Measurements from ENCODE around the gene SLC1A2.

The SLC1A2 gene

GRCh38 chr11:35262735-35263134, 156.6 kb downstream of the SLC1A2 start:
- no peak for DNase-seq

- no peak for DNase-seq
Observed at GRCh38 chr11:35262056-35262455, 157.3 kb downstream of the SLC1A2 start.

- no peak for DNase-seq
Observed at GRCh38 chr11:35261197-35261596, 158.2 kb downstream of the SLC1A2 start.

- no peak for DNase-seq
Observed at GRCh38 chr11:35260342-35260985, 158.9 kb downstream of the SLC1A2 start.

GRCh38 chr11:35259529-35259928, 159.8 kb downstream of the SLC1A2 start:
- DNase-seq, result no peak

- no peak for DNase-seq
Observed at GRCh38 chr11:35257281-35257680, 162.1 kb downstream of the SLC1A2 start.

DNA sequence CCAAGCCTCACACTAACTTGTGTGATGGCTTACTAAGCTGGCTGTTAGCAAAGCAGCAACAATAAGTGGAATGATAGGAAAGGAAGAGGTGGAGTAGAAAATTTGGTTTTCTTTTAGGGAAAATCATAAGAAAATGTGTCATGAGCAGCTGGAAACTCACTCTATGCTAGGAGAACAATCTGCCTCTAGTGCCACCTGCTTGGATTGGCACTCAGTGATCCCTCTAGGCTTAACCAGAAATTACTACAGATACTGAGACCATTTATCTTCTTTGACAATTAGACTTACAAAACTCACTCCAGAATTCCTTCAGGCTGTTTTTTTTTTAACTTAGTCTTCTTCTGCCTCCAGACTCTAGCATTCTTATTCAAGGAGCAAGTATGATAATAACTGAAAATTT, 163.1 kb downstream of the SLC1A2 start:
- no peak for DNase-seq

DNA sequence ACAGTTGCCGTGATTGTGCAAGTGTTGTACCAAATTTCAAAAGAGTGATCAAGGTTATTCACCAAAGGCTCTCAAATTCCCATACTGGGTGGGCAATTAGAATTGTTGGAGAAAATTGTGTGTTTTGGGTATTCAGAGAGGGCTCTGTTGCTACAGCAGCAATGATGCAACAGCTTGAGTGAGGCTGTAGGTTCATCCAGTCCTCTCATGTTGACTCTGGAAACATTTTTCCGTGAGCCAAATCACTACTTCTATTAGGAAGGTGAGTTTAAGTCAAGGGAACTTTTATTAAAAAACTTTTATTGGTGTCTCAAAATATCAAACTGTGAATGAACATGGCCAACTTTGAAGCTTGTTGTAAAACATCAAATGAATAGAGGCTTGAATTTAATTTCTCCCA, 163.8 kb downstream of the SLC1A2 start:
- no peak for DNase-seq

- no peak for DNase-seq
Observed at GRCh38 chr11:35253237-35253636, 166.1 kb downstream of the SLC1A2 start.

GRCh38 chr11:35250621-35251020, 168.7 kb downstream of the SLC1A2 start:
- no peak for DNase-seq

DNA sequence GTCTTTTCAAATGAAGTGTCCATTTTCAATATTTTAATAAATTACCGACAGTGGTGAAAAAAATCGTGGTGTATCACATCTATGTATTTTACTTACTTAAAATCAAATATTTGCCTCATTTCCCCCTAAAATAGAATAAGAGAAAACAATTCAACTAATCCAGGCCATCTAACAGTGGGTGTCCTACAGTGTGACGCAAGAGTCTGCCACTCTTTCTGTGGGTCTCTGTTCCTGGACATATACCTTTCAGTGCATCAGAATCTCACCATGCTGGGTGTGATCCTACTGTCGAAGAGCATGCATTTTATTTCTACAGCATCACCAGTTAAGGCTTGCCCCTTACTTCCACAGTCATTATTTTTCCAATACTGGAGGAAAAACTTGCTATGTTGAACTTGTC, 169.2 kb downstream of the SLC1A2 start:
- no peak for DNase-seq

DNA sequence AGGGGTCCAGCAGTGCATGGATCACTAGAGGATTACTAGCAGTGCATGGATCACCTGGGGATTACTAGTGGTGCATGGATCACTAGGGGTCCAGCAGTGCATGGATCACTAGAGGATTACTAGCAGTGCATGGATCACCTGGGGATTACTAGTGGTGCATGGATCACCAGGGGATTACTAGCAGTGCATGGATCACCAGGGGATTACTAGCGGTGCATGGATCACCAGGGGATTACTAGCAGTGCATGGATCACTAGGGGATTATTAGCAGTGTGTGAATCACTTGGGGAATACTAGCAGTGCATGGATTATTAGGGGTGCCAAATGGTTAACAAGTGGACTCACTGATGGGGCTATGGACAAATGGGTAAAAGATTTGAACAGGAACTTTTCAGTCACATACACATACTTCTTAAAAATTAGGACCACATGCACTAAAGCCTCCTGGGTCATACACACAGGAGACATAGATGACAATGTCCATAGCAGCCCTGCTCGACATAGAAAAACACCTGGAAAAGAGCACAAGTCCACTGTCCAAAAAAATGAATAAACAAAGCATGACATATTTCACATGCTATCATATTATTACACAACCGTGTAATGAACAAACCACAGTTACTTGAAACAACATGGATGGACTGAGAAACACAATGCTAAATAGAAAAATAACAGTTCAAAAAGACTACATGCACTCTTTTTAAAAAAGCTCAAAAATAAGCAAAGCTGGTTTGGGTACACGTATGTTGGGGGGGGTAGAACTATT, 170.6 kb downstream of the SLC1A2 start:
- DNase-seq, result no peak

DNA sequence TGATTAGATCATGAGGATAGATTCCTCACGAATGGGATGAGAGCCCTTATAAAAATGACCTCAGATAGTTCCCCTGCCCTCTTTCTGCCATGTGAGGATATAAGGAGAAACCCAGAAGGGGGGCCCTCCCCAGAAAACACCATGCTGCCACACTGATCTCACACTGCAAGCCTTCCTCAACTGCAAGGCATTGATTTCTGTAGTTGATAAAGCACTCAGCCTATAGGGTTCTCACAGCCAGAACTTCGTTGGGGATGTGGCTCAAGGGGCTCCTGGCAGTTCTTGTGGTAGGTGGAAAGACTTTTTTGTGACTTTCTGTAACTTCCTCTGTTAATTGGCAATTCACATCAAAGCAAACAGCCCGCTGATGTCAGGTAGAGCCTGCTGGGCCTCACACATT, 171.5 kb downstream of the SLC1A2 start:
- DNase-seq, result no peak

DNA sequence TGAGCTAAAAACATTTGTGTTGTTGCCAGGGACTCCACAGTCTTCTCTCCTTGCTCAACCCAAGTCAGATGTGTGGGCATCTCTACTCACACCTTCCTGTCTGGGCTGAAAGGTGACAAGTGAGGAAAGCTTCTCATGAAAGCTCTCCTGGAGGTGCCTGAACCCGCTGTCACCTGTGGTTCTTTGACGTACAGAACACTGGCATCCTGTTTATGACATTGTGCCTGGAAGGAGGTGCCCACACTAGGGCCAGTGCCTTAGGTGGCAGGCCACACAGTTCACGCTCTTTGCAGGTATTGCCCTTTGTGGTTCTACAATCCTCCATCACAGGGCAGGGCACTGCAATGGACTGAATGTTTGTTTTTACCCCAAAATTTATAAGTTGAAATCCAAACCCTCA, 171.9 kb downstream of the SLC1A2 start:
- DNase-seq, result no peak

- DNase-seq, result no peak
Observed at GRCh38 chr11:35246745-35247144, 172.6 kb downstream of the SLC1A2 start.

DNA sequence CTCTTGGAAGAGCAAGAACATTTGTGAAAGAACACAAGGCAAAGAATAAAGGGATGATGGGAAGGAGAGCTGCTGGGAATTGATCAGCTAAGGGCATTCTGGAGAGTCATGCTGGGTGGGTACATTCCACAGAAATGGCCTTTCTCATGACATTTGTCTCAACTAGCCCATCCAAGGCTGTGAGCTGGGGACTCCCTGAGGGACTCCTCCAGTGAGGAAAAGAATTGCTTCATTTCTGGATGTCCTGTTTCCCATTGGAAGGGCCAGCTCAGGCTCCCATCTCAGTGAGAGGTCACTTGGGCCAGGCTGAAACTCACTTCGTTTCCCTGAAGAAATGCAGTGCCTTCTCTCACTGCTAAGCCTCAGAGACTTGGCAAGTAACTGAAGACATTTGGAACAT, 173.6 kb downstream of the SLC1A2 start:
- DNase-seq, result no peak

- no peak for DNase-seq
Observed at GRCh38 chr11:35245056-35245455, 174.3 kb downstream of the SLC1A2 start.

GRCh38 chr11:35243774-35244173, 175.6 kb downstream of the SLC1A2 start:
- DNase-seq, result no peak

GRCh38 chr11:35242412-35243242, 176.7 kb downstream of the SLC1A2 start:
- DNase-seq, result no peak

DNA sequence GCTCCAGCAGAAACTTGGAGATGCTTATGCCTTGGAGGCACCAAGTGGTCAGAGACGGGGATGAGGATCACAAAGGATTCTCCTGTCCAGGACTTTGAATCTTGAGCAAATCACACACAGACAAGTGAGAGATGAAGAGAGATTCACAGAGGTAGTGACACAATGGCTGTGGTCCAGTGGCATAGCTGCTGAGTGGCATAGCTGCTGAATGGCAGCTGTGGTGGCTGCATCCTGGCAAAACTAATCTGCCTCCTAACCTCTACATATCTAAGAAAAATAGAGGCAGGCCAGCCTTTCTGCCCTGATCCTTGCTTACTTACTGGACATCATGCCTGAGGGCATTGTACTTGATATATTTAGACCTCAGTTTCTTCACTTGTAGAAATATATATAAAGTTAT, 177.8 kb downstream of the SLC1A2 start:
- DNase-seq, result no peak

GRCh38 chr11:35241083-35241482, 178.3 kb downstream of the SLC1A2 start:
- no peak for DNase-seq

- no peak for DNase-seq
Observed at GRCh38 chr11:35239471-35240075, 179.8 kb downstream of the SLC1A2 start.

DNA sequence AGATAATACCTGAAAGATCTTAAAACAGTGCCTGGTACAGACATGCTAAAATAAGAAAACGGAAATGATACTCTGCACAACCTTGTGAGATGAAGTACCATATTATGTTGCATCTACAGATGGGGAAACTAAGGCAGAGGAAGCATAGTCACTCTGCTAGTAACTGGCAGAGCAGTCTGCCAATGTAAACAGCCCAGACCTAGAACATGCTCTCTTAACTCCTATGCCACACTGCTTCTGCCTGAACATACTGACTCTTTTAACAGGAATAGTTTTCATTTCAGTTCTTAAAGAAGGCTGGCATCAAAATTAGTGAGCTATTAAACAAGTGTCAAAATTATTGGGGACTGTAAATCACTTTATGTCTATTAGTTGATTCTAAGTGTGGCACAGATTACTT, 180.5 kb downstream of the SLC1A2 start:
- DNase-seq, result no peak

Measured in SHP77 (cell line).